Lung microvascular endothelial cell (primary cell): ENCODE measurements around the gene SUMO4. TPM values are rescaled to one million over a fixed set of nuclear protein-coding genes. Genes with fewer than 3 reads are reported as not detected.

Experiments
- total RNA-seq: library from RNA; depleted of rRNA; stranded (reverse); fragments of >200 nt; gene quantifications from 2 replicates; pipeline ENCODE4 v1.2.1, GENCODE V29; 2014

The SUMO4 gene
- total RNA-seq, 1 donor from 2014 or later = 1.2 TPM

Other genes starting within 250 kb of the SUMO4 start
- gene TAB2, start 82.5 kb upstream of the SUMO4 start, total RNA-seq = 11.8 and 12.9 TPM in 2 replicates
- not detected in 2 replicates for gene ZC3H12D, start 84.8 kb downstream of the SUMO4 start, total RNA-seq
- 18.1 and 21.8 TPM in 2 replicates for gene PPIL4, start 145.8 kb downstream of the SUMO4 start, total RNA-seq
- 35.1 and 42.1 TPM in 2 replicates for gene GINM1, start 166.1 kb downstream of the SUMO4 start, total RNA-seq
- gene KATNA1, start 248.5 kb downstream of the SUMO4 start, total RNA-seq = 13.5 and 14.9 TPM in 2 replicates